Measurements from ENCODE around the gene CEP104. TPM values are rescaled to one million over a fixed set of nuclear protein-coding genes. Genes with fewer than 3 reads are reported as not detected.

The CEP104 gene
- total RNA-seq, 4 donors from 2014 or later = 26.0 to 41.6 (median 30.8) TPM

DNA sequence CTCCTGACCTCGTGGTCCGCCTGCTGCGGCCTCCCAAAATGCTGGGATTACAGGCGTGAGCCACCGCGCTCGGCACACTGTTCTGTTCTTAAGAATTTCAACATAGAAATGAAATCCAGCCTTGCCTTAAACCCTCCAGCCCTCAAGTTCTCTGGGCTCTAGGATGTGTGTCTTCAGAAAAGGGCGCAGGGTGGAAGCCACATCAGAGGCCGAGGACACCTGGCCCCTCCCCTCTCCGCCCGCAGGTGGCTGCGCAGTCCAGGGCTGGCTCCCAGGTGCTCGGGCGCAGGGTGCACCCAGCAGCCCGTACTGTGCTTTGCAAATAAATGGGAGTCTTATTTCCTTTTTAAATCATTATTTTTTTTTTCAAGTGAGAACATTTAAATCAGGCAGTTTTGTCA, 45.1 kb upstream of the CEP104 start:
- Histone ChIP-seq H3K27ac (no peak overlapping the region), H3K27me3 (no peaks in the 10 kb centered on the region), H3K4me1 (peaks cover 4 to 10% of the 10 kb centered on the region in 2 donors), H3K4me3 (replicated peaks in 1 of 3) (no peak overlapping the region), H3K9me3 (no peaks in the 10 kb centered on the region), H3K36me3 (no peaks in the 10 kb centered on the region)
- intact Hi-C loops (cut with DNase I) = no loop called here
- 93 to 98% methylated on average over 15 of the region's 15 CpGs for WGBS, 2 donors
- no peak for TF ChIP-seq POLR2A (IDR thresholded peaks at IDR 0.05)
- TF ChIP-seq, protein P1, sequence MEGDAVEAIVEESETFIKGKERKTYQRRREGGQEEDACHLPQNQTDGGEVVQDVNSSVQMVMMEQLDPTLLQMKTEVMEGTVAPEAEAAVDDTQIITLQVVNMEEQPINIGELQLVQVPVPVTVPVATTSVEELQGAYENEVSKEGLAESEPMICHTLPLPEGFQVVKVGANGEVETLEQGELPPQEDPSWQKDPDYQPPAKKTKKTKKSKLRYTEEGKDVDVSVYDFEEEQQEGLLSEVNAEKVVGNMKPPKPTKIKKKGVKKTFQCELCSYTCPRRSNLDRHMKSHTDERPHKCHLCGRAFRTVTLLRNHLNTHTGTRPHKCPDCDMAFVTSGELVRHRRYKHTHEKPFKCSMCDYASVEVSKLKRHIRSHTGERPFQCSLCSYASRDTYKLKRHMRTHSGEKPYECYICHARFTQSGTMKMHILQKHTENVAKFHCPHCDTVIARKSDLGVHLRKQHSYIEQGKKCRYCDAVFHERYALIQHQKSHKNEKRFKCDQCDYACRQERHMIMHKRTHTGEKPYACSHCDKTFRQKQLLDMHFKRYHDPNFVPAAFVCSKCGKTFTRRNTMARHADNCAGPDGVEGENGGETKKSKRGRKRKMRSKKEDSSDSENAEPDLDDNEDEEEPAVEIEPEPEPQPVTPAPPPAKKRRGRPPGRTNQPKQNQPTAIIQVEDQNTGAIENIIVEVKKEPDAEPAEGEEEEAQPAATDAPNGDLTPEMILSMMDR (IDR thresholded peaks at IDR 0.05) = no peak
- no peak for DNase-seq

DNA sequence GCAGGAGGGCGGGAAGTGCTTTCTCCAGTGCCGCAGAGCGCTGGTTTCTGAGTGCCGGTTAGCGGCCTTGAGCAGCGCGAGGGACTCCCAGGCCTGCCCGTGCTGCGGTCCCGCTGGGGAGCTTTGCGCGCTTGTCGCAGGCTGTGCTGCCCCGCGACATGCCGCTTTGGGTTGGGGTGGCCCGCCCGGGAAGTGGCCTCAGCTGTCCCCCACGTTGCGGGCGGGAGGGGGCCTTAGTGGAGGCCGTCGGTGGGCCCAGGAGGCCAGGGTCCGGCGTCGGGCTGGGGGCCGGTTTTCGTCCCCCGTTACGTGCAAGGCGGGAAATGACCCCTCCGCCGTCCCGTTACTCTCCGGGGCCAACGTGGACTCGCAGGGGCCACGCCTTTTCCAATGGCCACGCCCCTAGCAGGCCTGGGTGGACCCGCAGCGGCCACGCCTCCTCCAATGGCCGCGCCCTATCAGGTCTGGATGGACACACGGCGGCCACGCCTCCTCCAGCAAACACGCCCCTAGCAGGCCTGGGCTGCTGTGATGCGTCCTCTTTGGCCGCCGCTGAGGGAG, 44.0 kb upstream of the CEP104 start:
- Histone ChIP-seq H3K27ac (peak overlapping the region; percentile 88 to 99 (median 97)), H3K36me3 (no peaks in the 10 kb centered on the region), H3K9me3 (no peaks in the 10 kb centered on the region), H3K4me1 (peaks cover 4 to 10% of the 10 kb centered on the region in 2 donors), H3K4me3 (replicated peaks in 1 of 3) (peak overlapping the region; percentile 43 to 95 (median 50)), H3K27me3 (no peaks in the 10 kb centered on the region)
- peak in 1 of 2 donors; percentile 49 for TF ChIP-seq POLR2A (IDR thresholded peaks at IDR 0.05)
- TF ChIP-seq, protein P1 (IDR thresholded peaks at IDR 0.05) = no peak
- 6% methylated on average over 13 of the region's 51 CpGs; no CpG with 5 or more reads in 1 of the 2 donors for WGBS, 2 donors
- intact Hi-C loops (cut with DNase I) = no loop called here
- peak; percentile 99 for DNase-seq

DNA sequence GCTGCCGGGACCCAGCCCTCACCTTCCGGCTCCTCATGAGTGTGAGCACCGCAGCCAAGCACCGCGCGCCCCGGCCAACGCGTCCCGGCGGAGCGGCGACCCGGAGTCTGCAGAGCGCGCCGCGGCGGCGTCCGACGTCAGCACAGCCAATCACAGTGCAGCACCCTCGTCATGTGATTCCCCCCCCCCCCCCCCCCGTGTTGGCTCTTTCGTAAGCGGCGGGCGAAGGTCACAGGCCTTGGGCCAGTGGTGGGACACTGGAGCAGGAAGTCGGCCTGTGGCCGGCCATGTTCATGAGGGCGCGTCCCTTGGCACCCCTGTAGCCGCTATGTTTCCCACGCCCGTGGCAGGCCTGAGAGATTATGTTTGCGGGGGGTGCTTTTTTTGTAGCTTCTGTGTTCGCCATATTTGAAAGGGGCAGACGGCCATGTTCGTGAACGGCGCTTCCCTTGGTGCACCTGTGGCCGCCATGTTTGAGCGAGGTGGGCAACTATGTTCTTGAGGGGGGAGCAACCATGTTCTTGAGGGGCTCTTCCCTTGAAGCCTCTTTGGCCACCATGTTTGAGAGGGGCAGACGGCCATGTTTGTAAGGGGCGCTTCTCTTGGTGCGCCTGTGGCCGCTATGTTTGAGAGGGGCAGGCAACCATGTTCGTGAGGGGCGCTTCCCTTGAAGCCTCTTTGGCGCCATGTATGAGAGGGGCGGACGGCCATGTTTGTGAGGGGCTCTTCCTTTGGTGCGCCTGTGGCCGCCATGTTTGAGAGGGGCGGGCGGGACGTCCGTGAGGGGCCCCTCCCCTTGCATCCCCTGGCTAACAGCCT, 43.3 kb upstream of the CEP104 start, which contains the start of gene C1orf174:
Gene C1orf174, minus strand, starts transcription at position 123 of the 819 bp plus-strand sequence. Its CDS starts 86 bp downstream, at position 37.
- no peaks in the 10 kb centered on the region for H3K27me3 ChIP-seq
- DNase-seq = peak; percentile 97
- H3K27ac ChIP-seq = peak within 1 kb of the TSS; percentile 88 to 99 (median 97)
- intact Hi-C loops (cut with DNase I) = no loop called here
- TF ChIP-seq, protein P1 (IDR thresholded peaks at IDR 0.05) = no peak
- peak in 1 of 2 donors; percentile 52 for TF ChIP-seq POLR2A (IDR thresholded peaks at IDR 0.05)
- H3K9me3 ChIP-seq = no peaks in the 10 kb centered on the region
- peaks cover 4 to 10% of the 10 kb centered on the region in 2 donors for H3K4me1 ChIP-seq
- WGBS, 2 donors = 0 to 2% methylated on average over 13 to 22 of the region's 58 CpGs
- no peaks in the 10 kb centered on the region for H3K36me3 ChIP-seq
- peak within 1 kb of the TSS; percentile 52 to 95 (median 78) for H3K4me3 ChIP-seq (replicated peaks in 1 of 3)

DNA sequence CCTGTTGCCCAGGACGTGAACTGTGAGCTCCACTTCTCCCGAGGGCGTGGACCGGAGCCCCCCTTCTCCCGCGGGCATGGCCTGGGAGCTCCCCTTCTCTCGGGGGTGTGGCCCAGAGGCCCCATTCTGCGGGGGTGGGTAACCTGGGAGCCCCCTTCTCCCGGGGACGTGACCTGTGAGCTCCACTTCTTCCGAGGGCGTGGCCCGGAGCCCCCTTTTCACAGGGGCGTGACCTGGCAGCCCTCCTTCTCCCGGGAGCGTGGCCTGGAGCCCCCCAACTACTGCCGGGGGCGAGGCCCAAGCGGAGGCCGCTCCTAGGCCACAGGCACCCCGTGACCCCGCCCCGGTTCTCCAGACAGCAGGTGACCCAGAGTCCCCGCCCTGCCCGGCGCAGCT, 42.7 kb upstream of the CEP104 start:
- WGBS, 2 donors = 0 to 5% methylated on average over 8 to 11 of the region's 26 CpGs
- H3K9me3 ChIP-seq = no peaks in the 10 kb centered on the region
- H3K4me1 ChIP-seq = peaks cover 4 to 10% of the 10 kb centered on the region in 2 donors
- peak overlapping the region; percentile 52 to 95 (median 78) for H3K4me3 ChIP-seq (replicated peaks in 1 of 3)
- intact Hi-C loops (cut with DNase I) = loop anchor here (5.0 kb wide), 1 partner anchor 42 kb away; the partner anchor contains the start of genes CEP104 and DFFB
- H3K27me3 ChIP-seq = no peaks in the 10 kb centered on the region
- H3K36me3 ChIP-seq = no peaks in the 10 kb centered on the region
- DNase-seq = peak in 1 of 2 donors; percentile 12
- TF ChIP-seq, protein P1 (IDR thresholded peaks at IDR 0.05) = peak in 1 of 6 experiments; percentile 7
- TF ChIP-seq POLR2A (IDR thresholded peaks at IDR 0.05) = no peak
- peak overlapping the region; percentile 88 to 99 (median 97) for H3K27ac ChIP-seq
